ENCODE data around the gene MYO18B. TPM values are rescaled to one million over a fixed set of nuclear protein-coding genes. Genes with fewer than 3 reads are reported as not detected.

MYO18B gene
- total and polyA plus RNA-seq, 2 of the 8 experiments (the other 6 are each of a cell fraction or from before 2014, with no cell fraction given), result 0.62 to 0.78 TPM

- no peak for TF ChIP-seq CHD7 (IDR thresholded peaks at IDR 0.05; ENCODE audit: insufficient replicate concordance, low read length)
- no peak for TF ChIP-seq POLR2A (IDR thresholded peaks at IDR 0.05; ENCODE audit: control extremely low read depth in 1 of 2, low read depth in 2 of 2, low read length in 2 of 2)
- TF ChIP-seq TAF7 (optimal IDR thresholded peaks at IDR 0.05; ENCODE audit: borderline replicate concordance, low read depth, low read length), result no peak
- no peak for TF ChIP-seq CEBPB (IDR thresholded peaks at IDR 0.05; ENCODE audit: low read depth, low read length)
- no peak for TF ChIP-seq RFX5 (IDR thresholded peaks at IDR 0.05; ENCODE audit: borderline replicate concordance, low read depth, low read length)
- TF ChIP-seq E2F6 (IDR thresholded peaks at IDR 0.05), result no peak
- no peak for TF ChIP-seq SAP30 (IDR thresholded peaks at IDR 0.05; ENCODE audit: insufficient read depth, insufficient replicate concordance, low read length)
- TF ChIP-seq EGR1 (IDR thresholded peaks at IDR 0.05; ENCODE audit: borderline replicate concordance, low read depth, low read length), result no peak
- no peak for TF ChIP-seq RBBP5 (IDR thresholded peaks at IDR 0.05; ENCODE audit: borderline replicate concordance, low read depth, low read length)
- no peak for TF ChIP-seq CBX8 (IDR thresholded peaks at IDR 0.05; ENCODE audit: borderline replicate concordance, low read depth, low read length)
- TF ChIP-seq TCF12 (IDR thresholded peaks at IDR 0.05; ENCODE audit: low read depth, low read length), result no peak
- no peak for TF ChIP-seq SRF (IDR thresholded peaks at IDR 0.05; ENCODE audit: low read depth, low read length)
These were observed 46.8 kb upstream of the MYO18B start (continued) for GRCh38 chr22:25695146-25695545.
